ENCODE data around the gene SLC35F6. TPM values are rescaled to one million over a fixed set of nuclear protein-coding genes. Genes with fewer than 3 reads are reported as not detected.
"Not testable (repeated sequence)": the region's sequence is repeated elsewhere in the genome, so short reads cannot be mapped to it uniquely, and the experiment has no call there.

The SLC35F6 gene
- total and polyA plus RNA-seq, 2 donors (not counting 1 experiment from before 2014, with no cell fraction given), result 10.4 to 15.2 TPM

DNA sequence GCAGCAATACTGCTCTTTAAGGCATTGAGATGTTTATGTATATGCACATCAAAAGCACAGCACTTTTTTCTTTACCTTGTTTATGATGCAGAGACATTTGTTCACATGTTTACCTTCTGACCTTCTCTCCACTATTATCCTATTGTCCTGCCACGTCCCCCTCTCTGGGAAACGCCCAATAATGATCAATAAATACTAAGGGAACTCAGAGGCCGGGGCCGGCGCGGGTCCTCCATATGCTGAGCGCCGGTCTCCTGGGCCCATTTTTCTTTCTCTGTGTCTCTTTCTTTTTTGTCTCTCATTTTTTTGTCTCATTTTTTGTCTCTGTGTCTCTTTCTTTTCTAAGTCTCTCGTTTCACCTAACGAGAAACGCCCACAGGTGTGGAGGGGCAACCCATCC lies 13.6 kb upstream of the SLC35F6 start:
- peaks cover 12% of the 10 kb centered on the region for H3K4me1 Mint-ChIP-seq
- intact Hi-C loops (cut with micrococcal nuclease); H3K27me3 ChIP-seq (replicated peaks in 1 of 4; ENCODE audit: control extremely low read depth in 1 of 4, control insufficient read depth in 3 of 4, insufficient read depth in 4 of 4, low read length in 3 of 4); ATAC-seq (ENCODE audit: low read depth); H3K27me3 Mint-ChIP-seq; H3K27ac Mint-ChIP-seq; POLR2A ChIA-PET; H2AFZ ChIP-seq (ENCODE audit: insufficient read depth, low read depth, low read length, poor library complexity, severe bottlenecking); H3K9me3 Mint-ChIP-seq (ENCODE audit: insufficient read depth); CTCF ChIA-PET; H3K4me1 ChIP-seq (ENCODE audit: control insufficient read depth in 2 of 2, insufficient read depth in 2 of 2, low read length in 2 of 2); H3K9me3 ChIP-seq (ENCODE audit: control extremely low read depth in 1 of 3, control insufficient read depth in 2 of 3, insufficient read depth in 1 of 3, low read length in 2 of 3); H3K4me3 ChIP-seq (ENCODE audit: control extremely low read depth in 1 of 5, extremely low read depth in 1 of 5, insufficient read depth in 1 of 5, low read depth in 2 of 5, low read length in 4 of 5); H3K27ac ChIP-seq (ENCODE audit: low read length in 2 of 2); H3K4me3 Mint-ChIP-seq; H3K4me2 ChIP-seq (replicated peaks; ENCODE audit: low read depth, low read length, poor library complexity, severe bottlenecking); H3K9ac ChIP-seq (ENCODE audit: low read length); DNase-seq; H3K36me3 ChIP-seq (replicated peaks in 1 of 2; ENCODE audit: control extremely low read depth in 1 of 2, control insufficient read depth in 1 of 2, extremely low read depth in 1 of 2, insufficient read depth in 2 of 2, low read length in 1 of 2); H3K79me2 ChIP-seq (ENCODE audit: control insufficient read depth, insufficient read depth, low read length); H4K20me1 ChIP-seq (ENCODE audit: control insufficient read depth, insufficient read depth, low read length, poor library complexity, severe bottlenecking): not testable (repeated sequence)
- 92% methylated on average over 8 of the region's 11 CpGs for WGBS (ENCODE audit: insufficient coverage)

DNA sequence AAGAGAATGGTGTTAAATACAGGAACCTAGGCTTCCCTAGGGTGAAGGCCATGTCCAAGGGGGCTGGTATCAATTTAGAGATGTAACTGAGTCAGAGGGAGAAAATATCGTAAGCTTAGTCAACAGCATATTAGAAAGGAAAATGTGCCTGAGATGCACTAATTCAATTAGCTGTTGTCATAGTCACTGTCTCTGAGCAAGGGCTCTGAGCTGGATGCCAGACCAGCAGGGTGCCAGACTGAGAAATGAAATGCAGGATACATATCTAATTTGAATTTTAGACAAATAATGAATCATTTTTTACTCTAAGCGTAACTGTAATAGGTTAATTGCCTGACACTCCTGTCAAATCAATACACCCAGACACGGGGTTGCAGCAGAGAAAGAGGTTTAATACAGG lies 11.4 kb upstream of the SLC35F6 start:
- Mint-ChIP-seq H3K9me3 (ENCODE audit: insufficient read depth) (no peaks in the 10 kb centered on the region), H3K27me3 (no peaks in the 10 kb centered on the region), H3K27ac (no peak overlapping the region), H3K4me1 (peaks cover 14% of the 10 kb centered on the region), H3K4me3 (no peak overlapping the region)
- CTCF ChIA-PET, result interaction anchor here (0.9 to 2.0 kb wide), 2 partner anchors 10 to 27 kb away, joined by 4 to 7 read pairs; no protein-coding TSS in a partner anchor
- Histone ChIP-seq H3K36me3 (replicated peaks in 1 of 2; ENCODE audit: control extremely low read depth in 1 of 2, control insufficient read depth in 1 of 2, extremely low read depth in 1 of 2, insufficient read depth in 2 of 2, low read length in 1 of 2) (no peaks in the 10 kb centered on the region), H3K9me3 (ENCODE audit: control extremely low read depth in 1 of 3, control insufficient read depth in 2 of 3, insufficient read depth in 1 of 3, low read length in 2 of 3) (no peaks in the 10 kb centered on the region), H3K4me3 (ENCODE audit: control extremely low read depth in 1 of 5, extremely low read depth in 1 of 5, insufficient read depth in 1 of 5, low read depth in 2 of 5, low read length in 4 of 5) (no peak overlapping the region), H2AFZ (ENCODE audit: insufficient read depth, low read depth, low read length, poor library complexity, severe bottlenecking) (no peak overlapping the region), H3K9ac (ENCODE audit: low read length) (no peak overlapping the region), H3K27me3 (replicated peaks in 1 of 4; ENCODE audit: control extremely low read depth in 1 of 4, control insufficient read depth in 3 of 4, insufficient read depth in 4 of 4, low read length in 3 of 4) (no peaks in the 10 kb centered on the region), H3K4me1 (ENCODE audit: control insufficient read depth in 2 of 2, insufficient read depth in 2 of 2, low read length in 2 of 2) (peaks cover 0 to 8% of the 10 kb centered on the region in 2 donors), H3K79me2 (ENCODE audit: control insufficient read depth, insufficient read depth, low read length) (no peaks in the 10 kb centered on the region), H4K20me1 (ENCODE audit: control insufficient read depth, insufficient read depth, low read length, poor library complexity, severe bottlenecking) (no peaks in the 10 kb centered on the region), H3K27ac (ENCODE audit: low read length in 2 of 2) (no peak overlapping the region), H3K4me2 (replicated peaks; ENCODE audit: low read depth, low read length, poor library complexity, severe bottlenecking) (no peak overlapping the region)
- WGBS (ENCODE audit: insufficient coverage), result 83% methylated on average over 1 of the region's 3 CpGs
- ATAC-seq (ENCODE audit: low read depth) (no peak), DNase-seq (no peak)
- POLR2A ChIA-PET, result no interaction called here
- TF ChIP-seq, protein P1, sequence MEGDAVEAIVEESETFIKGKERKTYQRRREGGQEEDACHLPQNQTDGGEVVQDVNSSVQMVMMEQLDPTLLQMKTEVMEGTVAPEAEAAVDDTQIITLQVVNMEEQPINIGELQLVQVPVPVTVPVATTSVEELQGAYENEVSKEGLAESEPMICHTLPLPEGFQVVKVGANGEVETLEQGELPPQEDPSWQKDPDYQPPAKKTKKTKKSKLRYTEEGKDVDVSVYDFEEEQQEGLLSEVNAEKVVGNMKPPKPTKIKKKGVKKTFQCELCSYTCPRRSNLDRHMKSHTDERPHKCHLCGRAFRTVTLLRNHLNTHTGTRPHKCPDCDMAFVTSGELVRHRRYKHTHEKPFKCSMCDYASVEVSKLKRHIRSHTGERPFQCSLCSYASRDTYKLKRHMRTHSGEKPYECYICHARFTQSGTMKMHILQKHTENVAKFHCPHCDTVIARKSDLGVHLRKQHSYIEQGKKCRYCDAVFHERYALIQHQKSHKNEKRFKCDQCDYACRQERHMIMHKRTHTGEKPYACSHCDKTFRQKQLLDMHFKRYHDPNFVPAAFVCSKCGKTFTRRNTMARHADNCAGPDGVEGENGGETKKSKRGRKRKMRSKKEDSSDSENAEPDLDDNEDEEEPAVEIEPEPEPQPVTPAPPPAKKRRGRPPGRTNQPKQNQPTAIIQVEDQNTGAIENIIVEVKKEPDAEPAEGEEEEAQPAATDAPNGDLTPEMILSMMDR (IDR thresholded peaks at IDR 0.05), result no peak
- no peak for TF ChIP-seq EZH2 (IDR thresholded peaks at IDR 0.05; ENCODE audit: borderline replicate concordance, insufficient read depth, low read depth, low read length, poor library complexity, severe bottlenecking)
- intact Hi-C loops (cut with micrococcal nuclease), result no loop called here

Data from B cell (primary cell).